DLD1 (cell line): ENCODE measurements around the gene MACROD2.

Experiments
- in situ Hi-C: cut with HindIII; loops from 2 replicates; pipeline ENCODE4 v1.10.0; 2017; ENCODE audit warnings: low sequenced_read_pairs

The MACROD2 gene

GRCh38 chr20:16043931-16044330 lies 2048.6 kb downstream of the MACROD2 start:
- in situ Hi-C loops = no loop called here

- in situ Hi-C loops = no loop called here
Measured at GRCh38 chr20:16048876-16049275, 2053.6 kb downstream of the MACROD2 start.

- in situ Hi-C loops = no loop called here
Measured at GRCh38 chr20:16049529-16050093, 2054.3 kb downstream of the MACROD2 start.

- in situ Hi-C loops = no loop called here
Measured at GRCh38 chr20:16050366-16050765, 2055.1 kb downstream of the MACROD2 start.

- in situ Hi-C loops = no loop called here
Measured at GRCh38 chr20:16051968-16052367, 2056.7 kb downstream of the MACROD2 start.

- in situ Hi-C loops = no loop called here
Measured at GRCh38 chr20:16052456-16052855, 2057.1 kb downstream of the MACROD2 start.

- in situ Hi-C loops = no loop called here
Measured at GRCh38 chr20:16054985-16055384, 2059.7 kb downstream of the MACROD2 start.

GRCh38 chr20:16057651-16058050 lies 2062.3 kb downstream of the MACROD2 start:
- in situ Hi-C loops = no loop called here

- in situ Hi-C loops = no loop called here
Measured at GRCh38 chr20:16058268-16058667, 2063.0 kb downstream of the MACROD2 start.

GRCh38 chr20:16059841-16060240 lies 2064.5 kb downstream of the MACROD2 start:
- in situ Hi-C loops = no loop called here

- in situ Hi-C loops = no loop called here
Measured at GRCh38 chr20:16061351-16061750, 2066.0 kb downstream of the MACROD2 start.

GRCh38 chr20:16062661-16063581 lies 2067.6 kb downstream of the MACROD2 start:
- in situ Hi-C loops = no loop called here

GRCh38 chr20:16063881-16064280 lies 2068.6 kb downstream of the MACROD2 start:
- in situ Hi-C loops = no loop called here

- in situ Hi-C loops = no loop called here
Measured at GRCh38 chr20:16064989-16065707, 2069.8 kb downstream of the MACROD2 start.

- in situ Hi-C loops = no loop called here
Measured at GRCh38 chr20:16066571-16066970, 2071.3 kb downstream of the MACROD2 start.

- in situ Hi-C loops = no loop called here
Measured at GRCh38 chr20:16069389-16070010, 2074.2 kb downstream of the MACROD2 start.

GRCh38 chr20:16072220-16072619 lies 2076.9 kb downstream of the MACROD2 start:
- in situ Hi-C loops = no loop called here

- in situ Hi-C loops = no loop called here
Measured at GRCh38 chr20:16078172-16078898, 2083.0 kb downstream of the MACROD2 start.

GRCh38 chr20:16081421-16081820 lies 2086.1 kb downstream of the MACROD2 start:
- in situ Hi-C loops = no loop called here

GRCh38 chr20:16082051-16082550 lies 2086.8 kb downstream of the MACROD2 start:
- in situ Hi-C loops = no loop called here
